Astrocyte of the cerebellum (primary cell): ENCODE measurements around the gene CCNG1.

Source experiments
- DNase-seq: peaks from one replicate; pipeline ENCODE4 v3.0.0-alpha.2; 2011; ENCODE audit warnings: low read depth
- H3K4me3 ChIP-seq: 2 replicates; pipeline ENCODE4 v1.5.1; 2011; ENCODE audit warnings: mild to moderate bottlenecking, low read depth, low read length, moderate library complexity
- in situ Hi-C: cut with HindIII; loops from 2 replicates; pipeline ENCODE4 v1.10.0; 2017; ENCODE audit warnings: low sequenced_read_pairs
- TF ChIP-seq, protein P1 (sequence below): IDR thresholded peaks from 2 replicates; pipeline ENCODE4 v1.5.1; 2012; ENCODE audit warnings: low read length, low read depth, moderate library complexity, mild to moderate bottlenecking; ENCODE audit errors: missing control alignments

CCNG1 gene

GRCh38 chr5:163432544-163432943 is 4.9 kb upstream of the CCNG1 start:
- in situ Hi-C loops: no loop called here
- DNase-seq: no peak
- H3K4me3 ChIP-seq: no peak overlapping the region
- TF ChIP-seq, protein P1, sequence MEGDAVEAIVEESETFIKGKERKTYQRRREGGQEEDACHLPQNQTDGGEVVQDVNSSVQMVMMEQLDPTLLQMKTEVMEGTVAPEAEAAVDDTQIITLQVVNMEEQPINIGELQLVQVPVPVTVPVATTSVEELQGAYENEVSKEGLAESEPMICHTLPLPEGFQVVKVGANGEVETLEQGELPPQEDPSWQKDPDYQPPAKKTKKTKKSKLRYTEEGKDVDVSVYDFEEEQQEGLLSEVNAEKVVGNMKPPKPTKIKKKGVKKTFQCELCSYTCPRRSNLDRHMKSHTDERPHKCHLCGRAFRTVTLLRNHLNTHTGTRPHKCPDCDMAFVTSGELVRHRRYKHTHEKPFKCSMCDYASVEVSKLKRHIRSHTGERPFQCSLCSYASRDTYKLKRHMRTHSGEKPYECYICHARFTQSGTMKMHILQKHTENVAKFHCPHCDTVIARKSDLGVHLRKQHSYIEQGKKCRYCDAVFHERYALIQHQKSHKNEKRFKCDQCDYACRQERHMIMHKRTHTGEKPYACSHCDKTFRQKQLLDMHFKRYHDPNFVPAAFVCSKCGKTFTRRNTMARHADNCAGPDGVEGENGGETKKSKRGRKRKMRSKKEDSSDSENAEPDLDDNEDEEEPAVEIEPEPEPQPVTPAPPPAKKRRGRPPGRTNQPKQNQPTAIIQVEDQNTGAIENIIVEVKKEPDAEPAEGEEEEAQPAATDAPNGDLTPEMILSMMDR: no peak

- DNase-seq: no peak
- TF ChIP-seq, protein P1: no peak
- H3K4me3 ChIP-seq: no peak overlapping the region
- in situ Hi-C loops: no loop called here
These were observed 4.1 kb upstream of the CCNG1 start for GRCh38 chr5:163433271-163433670.

DNA sequence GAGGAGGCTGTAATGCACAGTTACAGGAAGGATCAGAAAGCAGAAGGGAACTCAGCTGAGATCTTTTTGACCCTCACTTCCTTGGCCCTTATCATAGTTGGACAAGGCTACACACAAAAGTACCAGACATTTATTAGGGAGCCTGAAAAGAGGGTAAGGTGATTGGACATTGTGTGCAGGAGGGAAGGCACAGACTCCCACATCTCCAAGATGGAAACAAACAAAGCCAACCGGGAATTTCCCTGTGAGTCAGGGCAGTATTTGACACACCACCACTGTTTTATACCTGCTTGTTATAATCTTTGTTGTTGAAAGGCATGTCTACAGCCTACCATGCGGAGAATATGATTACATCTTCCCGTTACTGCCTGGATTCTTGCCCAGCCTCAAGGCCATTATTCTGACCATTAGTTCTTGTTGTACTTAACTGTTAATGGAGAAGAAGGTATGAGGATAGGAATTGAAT is 3.0 kb upstream of the CCNG1 start:
- TF ChIP-seq, protein P1: no peak
- DNase-seq: peak; percentile 45
- no peak overlapping the region for H3K4me3 ChIP-seq
- in situ Hi-C loops: no loop called here

DNA sequence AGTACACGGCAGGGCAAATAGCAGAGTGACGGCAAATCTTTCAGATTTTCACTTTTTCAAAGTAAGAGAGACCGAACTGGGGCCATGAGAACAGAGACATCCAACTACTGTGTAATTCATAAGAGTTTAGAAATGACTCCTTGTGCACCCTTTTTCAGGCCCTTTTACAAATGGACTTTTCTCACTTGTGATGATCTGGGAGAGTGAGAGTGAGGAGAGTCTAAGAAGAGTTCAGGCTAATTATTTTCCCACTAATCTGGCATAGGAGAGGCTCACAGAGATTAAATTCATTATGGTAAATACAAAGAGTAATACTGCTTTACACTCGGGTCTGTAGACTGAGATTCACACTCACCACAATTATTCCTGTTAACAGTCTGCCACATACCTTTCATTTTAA is 880 bp upstream of the CCNG1 start:
- H3K4me3 ChIP-seq: peak overlapping the region; percentile 85
- no peak for DNase-seq
- TF ChIP-seq, protein P1: no peak
- in situ Hi-C loops: no loop called here

GRCh38 chr5:163437011-163437308 is 435 bp upstream of the CCNG1 start:
- in situ Hi-C loops: no loop called here
- peak overlapping the region; percentile 85 for H3K4me3 ChIP-seq
- no peak for DNase-seq
- TF ChIP-seq, protein P1: no peak

DNA sequence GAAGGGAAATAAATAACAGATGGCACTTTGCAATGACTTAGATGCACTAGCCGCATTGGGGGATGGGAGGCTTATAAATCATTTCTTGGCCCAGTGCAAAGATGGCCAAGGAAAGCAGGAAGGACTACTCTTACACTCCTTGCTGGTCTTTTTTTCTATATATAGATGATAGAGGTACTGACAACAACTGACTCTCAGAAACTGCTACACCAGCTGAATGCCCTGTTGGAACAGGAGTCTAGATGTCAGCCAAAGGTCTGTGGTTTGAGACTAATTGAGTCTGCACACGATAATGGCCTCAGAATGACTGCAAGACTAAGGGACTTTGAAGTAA is 1.7 kb downstream of the CCNG1 start:
- peak overlapping the region; percentile 85 for H3K4me3 ChIP-seq
- TF ChIP-seq, protein P1: no peak
- DNase-seq: peak; percentile 58
- in situ Hi-C loops: no loop called here

- in situ Hi-C loops: no loop called here
- TF ChIP-seq, protein P1: no peak
- H3K4me3 ChIP-seq: no peak overlapping the region
These were observed 3.6 kb downstream of the CCNG1 start for GRCh38 chr5:163440954-163441353.

More at GRCh38 chr5:163440954-163441353, 3.6 kb downstream of the CCNG1 start:
- no peak for DNase-seq
